ENCODE measurements around the gene QTRT2.

- TF ChIP-seq CTCF (conservative IDR thresholded peaks at IDR 0.05; ENCODE audit: low read length): no peak
- no peak for TF ChIP-seq EZH2phosphoT487 (IDR thresholded peaks at IDR 0.05; ENCODE audit: borderline replicate concordance, low read depth, low read length)
These were observed 39.3 kb downstream of the QTRT2 start for GRCh38 chr3:114095796-114096195.

Data from OCI-LY7 (cell line).